ENCODE results near the gene SLC35F4.

The SLC35F4 gene

GRCh38 chr14:57611555-57612075 is 254.3 kb downstream of the SLC35F4 start:
- no peak for TF ChIP-seq POLR2AphosphoS5 (IDR thresholded peaks at IDR 0.05; ENCODE audit: low read depth)
- TF ChIP-seq CTCF (IDR thresholded peaks at IDR 0.05; ENCODE audit: insufficient read depth, low read length) = no peak
- TF ChIP-seq REST (IDR thresholded peaks at IDR 0.05; ENCODE audit: insufficient replicate concordance, low read depth) = no peak
- TF ChIP-seq SPI1 (IDR thresholded peaks at IDR 0.05; ENCODE audit: borderline replicate concordance, low read depth) = no peak
- no peak for TF ChIP-seq GABPA (IDR thresholded peaks at IDR 0.05; ENCODE audit: low read depth)
- Histone ChIP-seq H3K4me3 (replicated peaks; ENCODE audit: insufficient read depth, low read length) (no peak overlapping the region), H3K27ac (replicated peaks) (no peak overlapping the region), H3K27me3 (ENCODE audit: insufficient read depth, poor library complexity, severe bottlenecking) (no peaks in the 10 kb centered on the region)
- DNase-seq (ENCODE audit: low read depth in 1 of 2, low spot score in 1 of 2) = no peak

- TF ChIP-seq SPI1 (IDR thresholded peaks at IDR 0.05; ENCODE audit: borderline replicate concordance, low read depth) (no peak), GABPA (IDR thresholded peaks at IDR 0.05; ENCODE audit: low read depth) (no peak), CTCF (IDR thresholded peaks at IDR 0.05; ENCODE audit: insufficient read depth, low read length) (no peak), POLR2AphosphoS5 (IDR thresholded peaks at IDR 0.05; ENCODE audit: low read depth) (no peak), REST (IDR thresholded peaks at IDR 0.05; ENCODE audit: insufficient replicate concordance, low read depth) (no peak)
- no peak overlapping the region for H3K27ac ChIP-seq (replicated peaks)
Measured at GRCh38 chr14:57610631-57611030, 255.3 kb downstream of the SLC35F4 start.

GRCh38 chr14:57609192-57610075 is 256.5 kb downstream of the SLC35F4 start:
- no peak overlapping the region for H3K4me3 ChIP-seq (replicated peaks; ENCODE audit: insufficient read depth, low read length)
- DNase-seq (ENCODE audit: low read depth in 1 of 2, low spot score in 1 of 2) = no peak
- no peak overlapping the region for H3K27ac ChIP-seq (replicated peaks)
- TF ChIP-seq CTCF (IDR thresholded peaks at IDR 0.05; ENCODE audit: insufficient read depth, low read length) = no peak
- no peak for TF ChIP-seq SPI1 (IDR thresholded peaks at IDR 0.05; ENCODE audit: borderline replicate concordance, low read depth)
- TF ChIP-seq POLR2AphosphoS5 (IDR thresholded peaks at IDR 0.05; ENCODE audit: low read depth) = no peak
- TF ChIP-seq GABPA (IDR thresholded peaks at IDR 0.05; ENCODE audit: low read depth) = no peak
- no peaks in the 10 kb centered on the region for H3K27me3 ChIP-seq (ENCODE audit: insufficient read depth, poor library complexity, severe bottlenecking)

More at GRCh38 chr14:57610631-57611030, 255.3 kb downstream of the SLC35F4 start:
- Histone ChIP-seq H3K27me3 (ENCODE audit: insufficient read depth, poor library complexity, severe bottlenecking) (no peaks in the 10 kb centered on the region), H3K4me3 (replicated peaks; ENCODE audit: insufficient read depth, low read length) (no peak overlapping the region)
- no peak for DNase-seq (ENCODE audit: low read depth in 1 of 2, low spot score in 1 of 2)
